Caco-2 (cell line): ENCODE results near the gene MARCHF5. TPM values are rescaled to one million over a fixed set of nuclear protein-coding genes. Genes with fewer than 3 reads are reported as not detected.

Experiments
- BruUV-seq: library from RNA; stranded (reverse); fragments of 400-500 nt; replicated peaks from 2 replicates; lab custom pipeline; 2021; lab: Mats Ljungman, UMichigan
- CTCF ChIA-PET: fragments of 300-600 bp; sonication (Branson Sonifier 250); formaldehyde crosslinking; loops from one replicate; lab custom pipeline; 2022; ENCODE audit warnings: antibody characterized with exemption; lab: Charles Lee
- POLR2A ChIA-PET: fragments of 300-600 bp; sonication (Branson Sonifier 250); formaldehyde crosslinking; loops from one replicate; lab custom pipeline; 2022; ENCODE audit warnings: antibody characterized with exemption; lab: Charles Lee
- DNase-seq, 2 experiments: peaks; one replicate each; pipeline versions ENCODE4 v3.0.0 to v3.0.0-alpha.2; 2020 to 2022
- H3K27me3 ChIP-seq: replicated peaks from 2 replicates; pipeline ENCODE4 v1.6.0; 2011; ENCODE audit warnings: low read length; ENCODE audit not compliant: control insufficient read depth, insufficient read depth
- H3K36me3 ChIP-seq: 2 replicates; pipeline ENCODE4 v1.5.1; 2011; ENCODE audit warnings: low read length; ENCODE audit not compliant: control insufficient read depth, insufficient read depth
- H3K4me1 ChIP-seq: fragments of 250-450 bp; sonication (Bioruptor Pico); 2 replicates; pipeline ENCODE4 v1.5.1; 2020; ENCODE audit warnings: mild to moderate bottlenecking
- H3K4me3 ChIP-seq: 2 replicates; pipeline ENCODE4 v1.5.1; 2011; ENCODE audit warnings: low read depth, mild to moderate bottlenecking, control low read depth, low read length
- H3K9me3 ChIP-seq: fragments of 250-450 bp; sonication (Bioruptor Pico); 2 replicates; pipeline ENCODE4 v1.5.1; 2020; ENCODE audit warnings: mild to moderate bottlenecking, moderate library complexity
- H3K27ac Mint-ChIP-seq: one replicate; pipeline ENCODE4 v1.8.0; 2022; ENCODE audit warnings: mixed read lengths; ENCODE audit not compliant: unreplicated experiment
- H3K27me3 Mint-ChIP-seq: one replicate; pipeline ENCODE4 v1.8.0; 2022; ENCODE audit warnings: mixed read lengths; ENCODE audit not compliant: insufficient read depth, unreplicated experiment
- H3K36me3 Mint-ChIP-seq: one replicate; pipeline ENCODE4 v1.8.0; 2022; ENCODE audit warnings: mild to moderate bottlenecking, mixed read lengths; ENCODE audit not compliant: insufficient read depth, unreplicated experiment
- H3K4me1 Mint-ChIP-seq: one replicate; pipeline ENCODE4 v1.8.0; 2022; ENCODE audit warnings: low read depth, mixed read lengths; ENCODE audit not compliant: unreplicated experiment
- H3K4me3 Mint-ChIP-seq: one replicate; pipeline ENCODE4 v1.8.0; 2022; ENCODE audit warnings: mild to moderate bottlenecking, moderate library complexity, mixed read lengths; ENCODE audit not compliant: unreplicated experiment
- H3K9me3 Mint-ChIP-seq: one replicate; pipeline ENCODE4 v1.8.0; 2022; ENCODE audit warnings: mixed read lengths; ENCODE audit not compliant: unreplicated experiment
- intact Hi-C: fragments of 100-400 bp; cut with micrococcal nuclease; formaldehyde crosslinking; loops from one replicate; pipeline ENCODE4 v1.10.0; 2022; ENCODE audit not compliant: unreplicated experiment
- total RNA-seq: library from RNA; stranded (reverse); gene quantifications from 2 replicates; pipeline ENCODE4 v1.2.3, GENCODE V29; 2022
- TF ChIP-seq, protein P1 (sequence below), 2 experiments: fragments of 200-600 bp in 1 of 2; IDR thresholded peaks; 1 replicate in 1 of 2; 2 replicates in 1 of 2; pipeline versions ENCODE4 v1.5.1 to v1.8.0; 2011 to 2022; ENCODE audit warnings: antibody characterized with exemption in 1 of 2, control low read depth in 1 of 2, inconsistent platforms in 1 of 2, low read depth in 1 of 2, low read length in 1 of 2, mild to moderate bottlenecking in 1 of 2, moderate library complexity in 1 of 2; ENCODE audit not compliant: insufficient read depth in 1 of 2, severe bottlenecking in 1 of 2, unreplicated experiment in 1 of 2

The MARCHF5 gene
- total RNA-seq, 1 experiment from 2014 or later: 30.4 TPM

GRCh38 chr10:92242380-92242779 is 48.6 kb upstream of the MARCHF5 start:
- no peak overlapping the region for H3K4me3 Mint-ChIP-seq
- POLR2A ChIA-PET: no interaction called here
- no TSS peak for BruUV-seq

DNA sequence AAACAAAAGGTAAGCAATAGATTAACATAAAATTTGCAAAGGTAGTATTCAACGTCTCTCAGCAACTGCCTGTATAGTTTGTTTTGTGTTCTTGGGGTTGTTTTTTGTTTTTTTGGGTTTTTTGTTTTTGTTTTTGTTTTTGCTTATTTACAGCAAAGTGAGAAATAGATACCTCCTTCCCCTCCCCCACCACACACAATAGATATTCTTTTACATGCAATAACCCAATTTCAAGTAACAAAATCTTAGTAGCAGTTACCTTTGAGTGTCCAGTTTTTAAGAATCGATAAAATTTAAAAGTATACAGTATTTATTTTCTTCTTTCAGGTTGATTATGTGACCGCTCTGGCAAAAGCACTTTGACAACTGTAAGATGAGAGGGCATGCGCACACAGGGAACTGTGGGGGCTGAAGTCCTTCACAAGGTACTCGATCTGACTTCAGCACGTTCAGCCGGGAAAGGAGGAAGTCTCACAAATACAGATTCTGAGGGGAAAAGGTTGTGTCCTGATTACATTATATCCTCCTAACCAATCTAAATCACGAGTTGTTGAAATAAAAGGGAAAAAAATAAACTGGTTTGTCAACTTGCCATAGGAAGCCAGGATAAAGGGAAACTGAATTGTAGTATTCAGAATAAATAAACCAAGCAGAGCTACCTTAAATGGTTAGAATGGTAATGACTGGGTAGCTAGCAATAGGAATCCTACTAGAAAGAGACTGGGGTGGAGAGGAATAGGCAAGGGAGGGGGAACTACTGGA is 47.9 kb upstream of the MARCHF5 start:
- POLR2A ChIA-PET: no interaction called here

More at GRCh38 chr10:92242380-92242779, 48.6 kb upstream of the MARCHF5 start:
- H3K27me3 Mint-ChIP-seq: peaks cover 6% of the 10 kb centered on the region
- H3K36me3 Mint-ChIP-seq: peaks cover 10% of the 10 kb centered on the region
- Histone ChIP-seq H3K36me3 (no peaks in the 10 kb centered on the region), H3K27me3 (no peaks in the 10 kb centered on the region), H3K4me1 (peaks cover 14% of the 10 kb centered on the region), H3K9me3 (no peaks in the 10 kb centered on the region), H3K4me3 (no peak overlapping the region)
- intact Hi-C loops: no loop called here
- no peak overlapping the region for H3K27ac Mint-ChIP-seq
- TF ChIP-seq, protein P1, sequence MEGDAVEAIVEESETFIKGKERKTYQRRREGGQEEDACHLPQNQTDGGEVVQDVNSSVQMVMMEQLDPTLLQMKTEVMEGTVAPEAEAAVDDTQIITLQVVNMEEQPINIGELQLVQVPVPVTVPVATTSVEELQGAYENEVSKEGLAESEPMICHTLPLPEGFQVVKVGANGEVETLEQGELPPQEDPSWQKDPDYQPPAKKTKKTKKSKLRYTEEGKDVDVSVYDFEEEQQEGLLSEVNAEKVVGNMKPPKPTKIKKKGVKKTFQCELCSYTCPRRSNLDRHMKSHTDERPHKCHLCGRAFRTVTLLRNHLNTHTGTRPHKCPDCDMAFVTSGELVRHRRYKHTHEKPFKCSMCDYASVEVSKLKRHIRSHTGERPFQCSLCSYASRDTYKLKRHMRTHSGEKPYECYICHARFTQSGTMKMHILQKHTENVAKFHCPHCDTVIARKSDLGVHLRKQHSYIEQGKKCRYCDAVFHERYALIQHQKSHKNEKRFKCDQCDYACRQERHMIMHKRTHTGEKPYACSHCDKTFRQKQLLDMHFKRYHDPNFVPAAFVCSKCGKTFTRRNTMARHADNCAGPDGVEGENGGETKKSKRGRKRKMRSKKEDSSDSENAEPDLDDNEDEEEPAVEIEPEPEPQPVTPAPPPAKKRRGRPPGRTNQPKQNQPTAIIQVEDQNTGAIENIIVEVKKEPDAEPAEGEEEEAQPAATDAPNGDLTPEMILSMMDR (IDR thresholded peaks at IDR 0.05; ENCODE audit: insufficient read depth in 1 of 2, low read depth in 1 of 2, low read length in 1 of 2, severe bottlenecking in 1 of 2, unreplicated experiment in 1 of 2): no peak
- no peak for DNase-seq
- H3K9me3 Mint-ChIP-seq: no peaks in the 10 kb centered on the region
- peaks cover 24% of the 10 kb centered on the region for H3K4me1 Mint-ChIP-seq
- CTCF ChIA-PET: interaction anchor here (0.6 kb wide), 1 partner anchor 38 kb away, joined by 3 read pairs; no protein-coding TSS in a partner anchor

GRCh38 chr10:92244796-92245195 is 46.2 kb upstream of the MARCHF5 start:
- ChIA-PET CTCF (no interaction called here), POLR2A (no interaction called here)
- DNase-seq: no peak
- Mint-ChIP-seq H3K9me3 (no peaks in the 10 kb centered on the region), H3K27ac (no peak overlapping the region), H3K4me1 (peaks cover 13% of the 10 kb centered on the region), H3K36me3 (peaks cover 2% of the 10 kb centered on the region), H3K27me3 (no peaks in the 10 kb centered on the region), H3K4me3 (no peak overlapping the region)
- TF ChIP-seq, protein P1 (IDR thresholded peaks at IDR 0.05; ENCODE audit: insufficient read depth in 1 of 2, low read depth in 1 of 2, low read length in 1 of 2, severe bottlenecking in 1 of 2, unreplicated experiment in 1 of 2): no peak
- Histone ChIP-seq H3K9me3 (no peaks in the 10 kb centered on the region), H3K4me3 (no peak overlapping the region), H3K4me1 (peaks cover 6% of the 10 kb centered on the region), H3K27me3 (no peaks in the 10 kb centered on the region), H3K36me3 (no peaks in the 10 kb centered on the region)
- no TSS peak for BruUV-seq
- intact Hi-C loops: no loop called here

More for the DNA sequence above, 47.9 kb upstream of the MARCHF5 start:
- no peaks in the 10 kb centered on the region for H3K27me3 ChIP-seq
- Mint-ChIP-seq H3K4me3 (peak overlapping the region; percentile 62), H3K36me3 (peaks cover 10% of the 10 kb centered on the region), H3K4me1 (peaks cover 24% of the 10 kb centered on the region), H3K27me3 (peaks cover 6% of the 10 kb centered on the region), H3K27ac (no peak overlapping the region), H3K9me3 (no peaks in the 10 kb centered on the region)
- H3K4me3 ChIP-seq: no peak overlapping the region
- BruUV-seq: no TSS peak
- TF ChIP-seq, protein P1 (IDR thresholded peaks at IDR 0.05; ENCODE audit: insufficient read depth in 1 of 2, low read depth in 1 of 2, low read length in 1 of 2, severe bottlenecking in 1 of 2, unreplicated experiment in 1 of 2): no peak
- DNase-seq: peak; percentile 49 to 52
- intact Hi-C loops: no loop called here
- peaks cover 14% of the 10 kb centered on the region for H3K4me1 ChIP-seq
- CTCF ChIA-PET: interaction anchor here (0.6 kb wide), 1 partner anchor 39 kb away, joined by 3 read pairs; no protein-coding TSS in a partner anchor
- no peaks in the 10 kb centered on the region for H3K36me3 ChIP-seq
- H3K9me3 ChIP-seq: no peaks in the 10 kb centered on the region
